Activated CD8-positive, alpha-beta memory T cell treated with anti-CD3 and anti-CD28 coated beads for 1 hour (primary cell): ENCODE measurements around the gene SLC35F4.

Experiments
- DNase-seq, 2 donors: peaks; one replicate each; pipeline ENCODE4 v3.0.0-alpha.2; 2020; ENCODE audit warnings: low read depth in 1 of 2; ENCODE audit errors: extremely low read depth in 1 of 2

Gene SLC35F4

DNA sequence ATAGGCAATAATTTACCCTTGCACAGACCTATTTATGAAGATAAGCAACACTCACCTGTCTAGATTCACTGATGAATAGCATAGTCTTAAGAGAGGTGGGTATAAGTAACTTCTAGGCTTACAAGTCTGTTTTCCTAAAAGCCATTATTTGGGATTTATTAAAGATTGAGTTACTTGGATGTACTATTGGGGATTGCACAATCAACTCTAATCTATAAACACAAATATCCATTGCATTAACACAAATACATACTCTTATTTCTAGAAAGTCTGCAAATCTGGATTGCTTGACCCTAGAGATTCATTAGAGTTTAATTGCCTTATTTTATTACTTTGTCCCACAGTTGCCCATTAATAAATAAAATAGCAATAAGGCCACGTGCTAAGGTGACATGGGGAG, 224.1 kb downstream of the SLC35F4 start:
- no peak for DNase-seq

DNA sequence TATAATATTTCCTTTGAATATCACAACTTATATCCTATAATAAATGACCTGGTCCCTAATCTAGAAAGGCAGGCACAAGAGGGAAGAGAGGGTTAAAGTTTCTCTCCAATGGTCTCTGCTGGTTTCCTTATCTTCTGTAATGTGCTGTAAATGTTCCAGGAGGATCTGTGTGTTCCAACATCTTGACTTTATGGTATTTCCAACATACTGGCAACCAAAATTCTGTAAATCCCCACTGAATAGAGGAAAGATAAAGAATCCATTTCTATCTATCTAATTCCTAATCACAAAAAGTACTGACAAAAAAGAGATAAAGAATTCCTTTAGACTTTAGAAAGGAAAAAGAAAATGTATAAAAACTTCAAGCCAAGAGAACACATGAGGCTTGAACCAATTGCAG, 225.9 kb downstream of the SLC35F4 start:
- DNase-seq, result no peak

DNA sequence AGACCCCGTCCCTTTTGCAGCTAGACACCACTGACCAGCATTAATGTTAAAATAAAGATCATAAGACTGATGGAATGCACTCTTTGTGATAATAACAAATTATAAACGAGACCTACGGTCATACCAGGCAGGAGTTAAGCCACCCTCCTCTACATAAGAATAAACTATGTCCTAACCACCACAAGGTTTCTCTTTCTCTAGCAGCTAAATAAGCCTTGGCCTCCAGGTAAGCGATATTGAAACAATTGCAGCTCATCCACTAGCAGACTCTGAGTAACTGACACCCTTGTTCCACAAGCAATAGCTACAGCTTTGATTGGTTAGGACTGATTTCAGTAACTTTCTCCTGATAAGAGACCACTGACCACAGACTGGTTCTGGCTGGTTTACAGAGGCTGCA, 228.0 kb downstream of the SLC35F4 start:
- no peak for DNase-seq

DNA sequence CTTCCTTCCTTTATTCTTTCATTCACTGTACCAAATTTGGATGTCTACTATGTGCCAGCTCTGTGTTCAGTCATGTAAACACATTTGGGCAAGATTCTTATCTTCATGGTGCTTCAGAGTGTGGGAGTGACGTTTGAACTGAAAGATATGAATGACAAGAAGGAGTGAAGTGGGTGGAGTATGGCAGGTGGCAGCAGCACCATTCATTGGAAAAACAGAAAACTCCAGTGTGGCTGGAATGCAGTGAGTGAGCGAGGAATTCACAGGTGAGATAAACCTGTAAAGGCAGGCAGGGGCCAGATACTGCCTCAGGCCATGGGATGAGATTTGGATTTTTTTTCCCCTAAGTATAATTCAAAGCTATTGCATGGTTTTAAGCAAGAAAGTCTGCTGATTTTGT, 231.6 kb downstream of the SLC35F4 start:
- no peak for DNase-seq

DNA sequence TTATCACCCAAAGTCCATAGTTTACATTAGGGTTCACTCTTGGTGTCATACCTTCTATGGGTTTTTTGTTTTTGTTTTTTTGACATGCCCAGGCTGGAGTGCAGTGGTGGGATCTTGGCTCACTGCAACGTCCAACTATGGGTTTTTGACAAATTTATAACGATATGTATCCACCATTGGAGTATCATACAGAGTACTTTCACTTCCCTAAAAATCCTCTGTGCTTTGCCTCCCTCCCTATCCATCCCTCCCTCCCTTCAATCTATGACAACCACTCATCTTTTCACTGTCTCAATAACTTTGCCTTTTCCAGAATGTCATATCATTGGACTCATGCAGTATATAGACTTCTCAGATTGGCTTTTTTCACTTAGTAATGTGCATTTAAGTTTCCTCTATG, 233.2 kb downstream of the SLC35F4 start:
- DNase-seq, result no peak

DNA sequence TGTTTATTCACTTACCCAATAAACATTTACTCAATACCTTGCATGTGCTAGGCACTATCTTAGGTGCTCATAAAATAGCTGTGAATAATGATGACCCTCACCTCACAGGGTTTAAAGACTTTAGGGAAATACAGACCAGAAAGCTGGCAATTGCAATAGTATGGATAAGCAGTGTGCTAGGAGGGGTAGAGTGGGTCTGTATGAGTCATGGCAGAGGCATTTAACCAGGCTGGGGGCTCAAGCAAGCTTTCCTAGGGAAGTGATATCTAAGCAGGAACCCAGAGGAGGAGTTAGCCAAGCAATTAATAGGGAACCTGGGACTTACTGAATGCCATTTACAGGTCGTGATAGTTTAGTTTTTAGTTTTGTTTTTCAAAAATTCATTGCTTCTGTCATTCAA, 248.4 kb downstream of the SLC35F4 start:
- DNase-seq, result no peak

DNA sequence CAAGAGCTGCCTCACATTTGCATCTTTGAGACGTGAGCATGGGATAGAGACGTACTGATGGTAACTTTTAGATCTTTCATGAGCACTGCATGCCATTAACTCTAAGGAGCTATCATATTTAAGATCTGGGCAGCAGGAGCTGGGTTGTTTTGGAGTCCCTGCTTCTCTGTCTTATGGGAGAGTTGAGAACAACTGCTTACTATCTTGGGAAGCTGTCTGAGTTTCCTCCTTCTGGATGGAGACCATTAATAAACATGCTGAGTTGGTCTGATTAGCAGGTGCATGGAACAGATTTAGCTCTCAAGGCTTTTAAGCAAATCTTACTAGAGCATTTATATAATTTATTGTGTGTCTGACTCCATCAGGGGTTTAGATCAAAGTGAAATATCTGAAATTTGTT, 252.9 kb downstream of the SLC35F4 start:
- no peak for DNase-seq

DNA sequence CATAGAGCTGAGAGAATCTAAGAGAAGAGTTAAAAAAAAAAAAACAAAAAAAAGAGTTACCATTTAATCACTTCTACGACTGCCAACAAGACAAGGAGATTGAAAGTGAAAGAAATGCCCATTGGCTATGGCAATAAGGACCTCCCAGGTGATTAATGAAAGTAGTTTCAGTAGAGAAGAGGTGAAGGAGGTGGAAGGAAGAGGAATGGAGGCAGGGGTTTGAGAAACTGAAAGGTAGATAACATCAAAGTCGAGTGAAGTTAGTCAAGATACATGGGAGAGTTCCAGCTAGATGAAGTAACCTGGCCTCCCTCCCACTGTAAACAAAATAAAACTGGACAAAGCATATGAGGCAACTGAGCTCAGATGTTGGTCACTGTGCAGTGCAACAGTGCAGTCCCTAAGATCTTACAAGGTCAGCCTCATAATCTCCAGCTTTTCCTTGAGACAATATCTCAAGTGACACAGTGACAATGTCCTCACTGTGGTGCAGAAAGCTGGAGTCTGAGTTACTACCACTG, 254.3 kb downstream of the SLC35F4 start:
- no peak for DNase-seq

DNA sequence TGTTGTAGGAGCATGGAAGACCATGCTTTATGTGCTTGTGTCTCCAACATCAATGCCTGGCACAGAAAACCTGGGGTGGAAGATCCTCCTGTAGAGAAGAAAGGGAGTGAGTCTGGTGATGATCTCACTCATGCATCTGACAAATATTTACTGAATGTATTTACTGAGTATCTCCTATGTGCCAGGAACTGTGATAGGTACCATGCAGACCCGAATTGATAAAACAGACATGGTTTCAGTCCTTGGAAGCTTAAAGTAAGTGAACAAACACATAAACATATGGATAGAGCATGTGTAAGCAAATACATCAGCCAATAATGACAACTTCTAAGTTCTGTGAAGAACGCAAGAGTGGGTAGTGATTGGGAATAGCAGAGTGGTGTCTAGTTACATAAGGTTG, 255.3 kb downstream of the SLC35F4 start:
- DNase-seq, result no peak

DNA sequence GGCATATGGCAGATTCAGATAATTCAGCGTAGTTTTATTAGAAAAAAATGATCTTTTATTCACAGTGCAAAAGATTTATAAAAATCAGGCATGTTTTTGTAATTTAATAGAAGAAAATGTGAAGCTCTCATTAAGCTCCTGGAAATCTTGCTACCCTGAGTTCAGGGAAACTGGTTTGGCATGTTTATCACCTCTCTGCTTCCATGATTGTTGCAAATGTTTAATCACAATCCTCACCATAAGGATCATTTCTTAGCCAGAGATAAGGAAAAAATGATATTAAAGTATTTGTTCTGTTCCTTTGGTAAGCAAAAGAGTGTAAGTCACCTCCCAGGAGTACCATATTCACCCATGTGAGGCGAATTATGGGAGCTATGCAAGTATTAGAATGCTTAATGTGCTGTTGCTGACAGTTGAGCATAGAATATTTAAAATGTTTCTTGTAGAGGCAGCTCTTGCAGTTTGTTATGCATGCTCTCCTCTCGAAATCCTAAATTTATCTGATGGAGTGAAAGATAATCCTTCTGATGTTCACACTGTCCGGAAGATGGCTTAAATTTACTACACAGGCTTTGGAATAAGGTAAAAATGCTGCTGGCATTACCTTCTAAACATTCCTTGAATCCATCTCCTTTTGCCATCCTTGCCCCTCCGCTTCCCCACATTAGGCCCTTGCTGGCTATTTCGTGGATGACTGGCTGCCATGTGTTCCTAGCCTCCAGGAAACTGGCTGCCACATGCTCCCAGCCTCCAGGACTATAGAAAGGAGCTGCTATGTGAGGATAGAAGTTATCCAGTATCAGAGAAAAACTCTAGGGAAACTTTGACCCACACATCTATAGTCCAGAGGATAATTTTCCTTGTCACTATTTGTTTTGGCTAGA, 256.5 kb downstream of the SLC35F4 start:
- DNase-seq, result no peak

DNA sequence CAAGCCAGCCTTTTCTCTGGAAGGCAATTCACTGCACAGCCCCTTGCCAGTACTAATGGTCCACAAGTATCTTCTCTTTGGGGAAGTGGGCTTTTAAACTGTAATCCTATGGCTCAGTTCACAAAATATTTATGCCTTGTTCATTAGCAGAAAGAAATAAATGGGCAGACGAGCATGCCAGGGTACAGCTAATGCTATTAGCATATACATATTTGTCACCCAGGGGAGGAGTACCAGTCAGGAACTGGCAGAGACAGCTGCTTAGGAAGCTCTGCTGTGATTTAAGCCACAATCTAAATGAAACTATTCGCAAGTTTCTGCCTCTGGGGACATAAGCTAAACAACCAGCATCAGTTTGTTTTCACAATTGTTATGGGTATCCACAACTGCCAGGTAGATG, 258.8 kb downstream of the SLC35F4 start:
- no peak for DNase-seq

DNA sequence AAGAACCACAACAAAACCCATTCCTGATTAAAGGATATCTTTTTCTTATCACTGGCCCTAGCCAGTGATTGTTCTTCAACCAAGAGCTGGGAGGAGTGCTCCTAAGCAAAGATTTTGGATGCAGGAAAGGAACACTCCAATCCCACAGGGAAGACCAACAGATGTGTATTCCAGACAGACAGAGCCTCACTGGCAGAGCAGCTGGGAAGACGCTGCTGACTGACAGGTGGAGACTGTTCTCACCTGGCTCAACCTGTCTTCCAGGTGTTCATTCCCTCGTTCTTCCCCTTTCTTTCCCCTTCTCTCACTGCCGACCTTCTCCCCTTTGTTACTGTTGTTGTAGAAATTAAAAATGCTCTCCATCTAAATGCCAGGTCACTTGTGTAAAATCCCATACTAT, 282.5 kb downstream of the SLC35F4 start:
- DNase-seq, result no peak

DNA sequence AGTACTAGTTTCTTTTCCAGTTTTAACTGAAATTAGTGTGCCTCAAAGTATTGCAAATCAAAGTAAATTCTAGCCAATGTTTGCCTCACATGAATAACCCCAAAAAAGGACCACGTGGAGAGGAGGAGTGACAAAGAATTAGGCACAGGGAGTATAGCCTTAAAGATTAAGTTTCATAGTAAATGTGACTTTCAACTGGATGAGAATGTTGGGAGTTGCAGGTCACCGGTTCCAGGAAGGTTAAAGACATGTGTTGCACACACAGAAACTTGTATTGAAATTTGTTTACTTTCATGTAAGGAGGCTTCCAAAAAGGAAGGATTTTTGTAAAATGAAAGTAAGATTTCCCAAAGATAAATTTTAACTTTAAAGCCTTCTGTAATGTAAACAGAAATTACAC, 283.1 kb downstream of the SLC35F4 start:
- no peak for DNase-seq

DNA sequence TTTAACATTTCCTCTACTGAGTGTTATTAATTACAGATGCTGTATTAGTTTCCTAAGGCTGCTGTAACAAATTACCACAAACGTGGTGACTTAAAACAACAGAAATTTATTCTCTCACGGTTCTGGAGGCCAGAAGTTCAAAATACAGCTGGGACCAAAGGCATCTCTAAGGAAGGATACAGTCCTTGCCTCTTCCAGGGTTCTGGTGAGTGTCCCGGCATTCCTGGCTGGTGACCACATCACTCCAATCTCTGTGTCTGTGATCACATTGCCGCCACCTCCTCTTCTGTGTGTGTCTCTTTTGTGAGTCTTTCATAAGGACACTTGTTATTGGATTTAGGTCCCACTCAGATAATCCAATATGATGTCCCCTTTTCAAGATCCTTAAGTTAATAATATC, 287.1 kb downstream of the SLC35F4 start:
- no peak for DNase-seq

DNA sequence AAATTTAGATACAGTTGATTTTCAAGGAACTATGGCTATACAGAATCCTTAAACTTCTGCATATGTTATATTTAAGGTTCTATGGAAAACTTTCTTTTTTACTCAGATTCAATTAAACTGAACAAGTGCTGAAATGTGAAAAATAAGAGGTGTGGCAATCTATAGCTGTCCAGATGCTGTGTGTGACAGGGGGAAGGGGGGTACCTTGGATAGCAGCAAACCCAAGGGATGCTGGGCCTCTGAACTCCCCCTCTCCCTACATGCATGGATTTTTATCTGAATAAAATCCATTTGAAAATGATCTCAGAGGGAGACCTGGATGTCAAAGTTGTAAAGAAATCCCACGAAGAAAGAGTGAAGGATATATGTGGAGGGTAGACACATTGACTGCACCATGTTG, 289.4 kb downstream of the SLC35F4 start:
- DNase-seq, result no peak

DNA sequence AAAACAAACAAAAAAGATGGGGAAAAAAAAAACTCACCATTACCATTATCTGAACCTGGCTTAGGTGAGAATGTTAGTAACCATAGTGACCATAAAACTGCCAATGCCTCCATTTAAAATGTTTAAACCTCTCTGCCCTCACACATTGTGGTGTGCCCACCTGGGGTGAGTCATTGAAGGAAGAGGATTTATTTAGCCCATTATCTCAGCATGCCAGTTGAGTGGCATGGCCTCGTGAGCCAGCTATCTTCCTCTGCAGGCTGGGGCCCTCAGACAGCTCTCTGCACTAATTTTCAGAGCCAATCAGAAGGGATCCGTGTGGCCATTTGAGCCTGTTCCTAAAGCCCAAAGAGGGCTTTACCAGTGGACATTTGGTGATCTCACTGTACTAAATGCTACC, 290.4 kb downstream of the SLC35F4 start:
- DNase-seq, result no peak

DNA sequence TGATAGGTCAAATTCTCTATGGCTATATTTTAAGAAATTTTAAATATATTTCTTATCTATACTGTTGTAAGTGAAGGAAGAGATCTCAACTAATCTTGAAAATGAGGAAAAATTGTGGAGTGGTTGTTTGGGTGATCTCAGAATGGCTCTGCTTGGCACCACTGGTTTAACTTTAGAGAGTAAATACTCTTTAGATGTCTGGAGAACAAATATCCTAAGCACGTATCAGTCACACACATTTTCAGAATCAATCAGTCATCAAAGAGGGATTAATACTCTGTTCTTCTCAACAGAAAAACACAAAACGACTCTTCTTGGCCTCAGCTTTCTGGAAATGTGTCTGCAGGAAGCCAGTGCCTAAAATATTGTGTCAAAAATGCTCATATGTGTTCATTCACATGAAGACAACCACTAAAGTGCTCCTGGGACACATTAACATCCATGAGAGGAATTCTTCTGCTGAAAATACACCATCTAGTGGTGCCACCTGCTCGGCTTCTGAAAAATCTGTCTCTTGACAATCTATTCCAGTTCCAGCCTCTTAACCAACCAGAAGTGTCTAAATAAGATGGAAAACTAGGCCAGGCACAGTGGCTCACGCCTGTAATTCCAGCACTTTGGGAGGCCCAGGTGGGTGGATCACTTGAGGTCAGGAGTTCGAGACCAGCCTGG, 291.1 kb downstream of the SLC35F4 start:
- no peak for DNase-seq

DNA sequence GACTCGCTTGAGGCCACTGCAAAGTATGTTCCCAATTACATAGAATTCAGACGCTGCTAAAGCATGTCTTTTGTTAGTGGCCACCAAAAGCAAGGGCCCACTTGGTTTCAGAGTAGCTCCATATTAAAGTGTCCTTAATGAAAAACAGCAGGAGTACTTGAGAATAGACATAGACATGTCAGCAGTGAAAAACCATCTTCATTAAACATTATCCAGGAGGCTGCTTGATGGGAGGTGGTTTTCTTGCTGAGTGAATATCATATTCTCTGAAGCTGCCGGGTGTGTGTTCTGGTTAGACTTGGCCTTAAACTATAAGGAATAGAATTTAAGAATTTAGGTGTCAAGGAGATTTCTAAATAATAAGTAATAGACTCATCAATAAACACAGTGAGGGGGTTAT, 292.7 kb downstream of the SLC35F4 start:
- DNase-seq, result no peak

DNA sequence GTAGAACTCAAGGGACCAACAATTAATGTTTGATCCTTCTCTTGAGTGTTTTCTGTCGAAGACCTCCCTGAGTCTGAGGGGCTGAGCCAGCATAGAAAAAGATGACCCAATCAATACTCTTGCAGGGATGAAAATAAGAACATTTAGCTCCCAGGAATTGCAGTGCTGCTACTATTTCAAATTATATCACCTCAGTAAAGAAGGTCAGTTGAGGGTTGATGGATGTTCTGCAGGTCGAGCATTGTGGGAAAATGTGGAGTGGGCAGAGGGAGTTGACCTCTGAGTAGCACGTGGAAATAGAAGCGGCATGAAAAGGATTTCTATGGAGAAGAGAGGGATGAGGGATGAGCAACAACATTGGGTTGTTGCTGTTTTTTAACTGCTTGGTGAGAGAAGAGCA, 297.3 kb downstream of the SLC35F4 start:
- no peak for DNase-seq

DNA sequence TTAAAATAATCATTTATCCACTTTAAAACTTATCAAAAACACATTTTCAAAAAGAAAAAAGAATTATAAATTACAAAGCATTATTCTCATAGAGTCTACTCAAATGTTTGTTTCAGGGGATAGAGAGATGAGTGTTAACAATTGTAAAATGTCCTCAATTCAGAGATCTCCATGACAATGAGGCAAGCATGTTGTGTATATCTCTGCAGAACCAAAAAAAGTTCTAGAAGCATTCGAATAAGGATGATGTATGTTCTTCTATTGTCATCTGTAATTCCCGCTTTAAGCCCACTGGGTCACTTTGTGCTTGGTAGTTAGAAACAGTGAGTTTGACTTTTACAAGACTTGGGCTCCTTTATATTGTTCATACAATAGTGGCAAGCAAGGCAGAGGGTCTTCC, 298.7 kb downstream of the SLC35F4 start:
- no peak for DNase-seq

DNA sequence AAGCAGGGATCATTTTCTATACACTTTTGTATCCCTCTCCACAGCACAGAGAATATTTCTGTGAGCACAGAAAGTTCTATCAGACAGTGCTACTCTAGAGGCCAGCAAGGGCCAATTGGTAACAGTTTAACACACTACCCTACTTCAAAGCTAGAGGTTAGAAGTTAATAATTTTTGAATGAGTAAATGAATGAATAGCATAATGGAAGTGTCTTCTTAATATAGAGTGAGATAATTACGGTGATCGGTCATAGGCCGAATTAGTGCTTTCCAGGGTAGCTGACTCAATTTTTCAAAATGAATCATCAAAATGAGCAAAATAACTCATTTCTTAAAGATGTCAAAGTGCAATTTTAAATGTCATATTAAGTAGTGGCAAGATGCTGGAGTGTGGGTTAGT, 305.2 kb downstream of the SLC35F4 start:
- DNase-seq, result no peak

DNA sequence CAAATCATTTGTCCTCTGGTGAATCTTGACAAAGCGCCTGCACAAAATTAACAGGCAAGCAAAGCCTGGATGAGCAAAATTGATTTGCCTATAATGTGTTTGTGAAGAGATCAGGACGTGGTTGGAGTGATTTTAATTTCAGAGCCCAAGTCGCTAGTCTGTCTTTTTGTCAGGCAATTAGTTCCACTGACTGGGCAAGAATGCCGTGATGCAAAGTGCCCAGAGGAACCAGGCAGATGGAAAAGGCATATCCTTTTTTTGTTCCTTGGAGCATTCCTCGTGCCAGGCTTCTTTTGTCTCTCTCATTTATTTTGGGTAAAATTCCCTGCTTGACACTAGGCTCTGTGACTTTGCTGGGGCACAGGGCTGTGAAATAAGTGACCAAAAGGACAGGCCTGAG, 306.3 kb downstream of the SLC35F4 start:
- DNase-seq, result no peak
